GM18499 (cell line): Measurements from ENCODE around the gene FKBP1A.

Source experiments
- ATAC-seq: cut with Tn5 transposase; IDR thresholded peaks from one replicate; pipeline ENCODE4 v1.9.1; 2021; ENCODE audit warnings: moderate number of reproducible peaks; ENCODE audit not compliant: insufficient read depth, unreplicated experiment

FKBP1A gene

GRCh38 chr20:1322511-1323245, 70.2 kb downstream of the FKBP1A start:
- ATAC-seq: no peak

DNA sequence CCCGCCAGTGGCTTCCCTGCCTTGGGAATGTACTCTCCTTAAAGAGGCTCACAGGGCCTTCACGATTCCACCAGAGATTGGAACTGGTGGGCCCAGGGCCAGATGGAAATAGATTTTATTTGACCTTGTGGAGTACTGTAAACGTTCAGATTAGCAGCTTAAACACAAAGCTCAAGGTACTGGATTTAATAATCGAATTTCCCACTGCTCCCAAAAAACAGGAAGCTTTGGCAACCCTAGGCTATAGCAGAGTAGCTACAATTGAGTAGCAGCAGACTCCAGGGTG, 71.3 kb downstream of the FKBP1A start:
- ATAC-seq: no peak

DNA sequence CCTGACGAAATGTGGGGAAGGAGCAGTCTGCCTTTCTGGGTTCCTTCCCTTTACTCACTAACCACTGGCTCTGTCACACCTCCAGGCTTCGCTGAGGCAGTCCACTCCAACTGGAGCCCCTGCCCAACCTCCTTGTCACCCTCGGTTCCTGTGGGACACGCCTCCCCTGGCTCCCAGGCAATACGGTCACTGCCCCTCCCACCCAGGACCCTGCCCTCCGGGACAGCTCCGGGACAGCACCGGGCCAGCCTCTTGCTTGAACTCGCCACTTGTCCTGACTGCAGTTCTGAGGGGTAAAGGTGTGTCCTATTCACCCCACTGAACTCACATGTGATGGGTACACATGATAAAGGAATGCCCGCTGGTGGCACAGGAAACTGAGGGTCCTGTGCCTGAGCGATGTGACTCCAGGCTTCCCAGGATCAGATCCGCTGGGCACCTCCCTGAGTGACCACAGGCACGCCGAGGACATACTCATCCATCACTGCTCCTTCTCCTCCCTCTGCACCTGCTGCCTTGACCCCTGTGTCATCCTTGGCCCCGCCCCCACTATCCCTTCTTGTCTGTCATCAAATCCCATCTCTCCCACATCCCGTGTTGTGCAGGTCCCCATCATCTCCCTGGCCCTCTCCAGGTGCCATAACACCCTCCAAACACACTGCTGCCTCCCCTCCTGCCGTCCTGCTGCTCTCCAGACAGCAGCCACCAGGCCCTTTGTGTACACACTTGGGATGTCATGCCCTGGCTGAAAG, 71.8 kb downstream of the FKBP1A start:
- no peak for ATAC-seq

GRCh38 chr20:1320016-1320415, 72.8 kb downstream of the FKBP1A start:
- no peak for ATAC-seq

DNA sequence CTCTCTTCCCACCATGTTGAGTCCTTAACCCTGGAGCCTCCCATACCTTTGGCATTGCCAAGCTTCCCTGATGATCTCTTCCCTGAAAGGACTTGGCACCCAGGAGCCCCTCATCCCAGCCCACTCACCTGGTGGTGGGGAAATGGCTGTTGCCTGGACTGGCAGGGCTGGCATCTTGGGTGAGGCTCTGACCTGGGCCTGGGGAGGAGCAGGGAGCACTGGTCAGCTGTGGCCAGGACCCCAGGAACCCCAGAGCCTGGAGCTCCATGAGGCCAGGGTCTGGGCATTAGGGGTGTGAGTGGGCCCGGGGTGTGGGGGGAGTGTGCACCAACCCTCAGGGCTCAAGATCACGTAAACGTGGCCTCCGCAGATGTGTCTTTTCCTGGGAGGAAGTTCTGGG, 73.4 kb downstream of the FKBP1A start:
- ATAC-seq: no peak

- ATAC-seq: no peak
These were observed 73.8 kb downstream of the FKBP1A start for GRCh38 chr20:1319051-1319450.
